ENCODE results near the gene STAB2.

The STAB2 gene

DNA sequence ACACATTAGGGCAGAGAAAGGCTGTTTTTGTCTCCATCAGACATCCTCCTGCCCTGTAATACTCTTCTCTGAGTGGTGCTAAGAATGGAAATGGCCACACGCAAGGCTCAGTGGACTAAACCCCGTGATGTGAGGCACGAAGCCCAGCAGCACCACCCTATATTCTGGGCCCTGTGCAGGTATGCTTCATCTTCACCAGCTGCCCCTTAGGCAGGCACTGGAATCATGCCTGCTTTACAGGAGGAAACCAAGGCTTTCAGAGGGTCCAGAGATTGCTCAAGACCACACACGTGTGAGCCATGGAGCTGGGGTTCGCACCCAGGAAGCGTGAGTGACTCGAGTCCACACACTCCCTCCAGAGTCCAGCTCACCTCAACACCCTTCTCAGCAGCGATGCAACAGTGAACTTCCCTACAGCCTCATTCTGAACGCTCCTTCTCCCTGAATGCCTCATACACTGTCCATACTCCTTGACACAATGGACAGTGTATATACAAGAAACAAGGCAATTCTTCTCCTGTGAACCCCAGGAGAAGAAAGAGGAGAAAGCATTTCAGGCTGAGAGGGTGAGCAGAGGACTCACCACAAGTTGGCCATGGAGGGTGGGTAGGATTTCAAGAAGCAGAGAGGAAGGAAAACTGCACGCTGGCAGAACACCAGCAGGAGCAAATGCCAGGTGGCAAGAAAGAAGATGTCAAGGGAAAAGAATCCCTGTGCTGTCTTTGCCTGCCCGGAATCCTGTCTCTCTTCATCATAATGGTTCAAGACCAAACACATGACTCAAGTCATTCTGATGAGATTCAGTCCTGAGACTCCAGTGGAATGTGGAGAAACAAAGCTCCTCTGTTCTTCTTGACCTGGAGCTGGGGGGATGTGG is 214.9 kb downstream of the STAB2 start:
- no peaks in the 10 kb centered on the region for H3K27me3 ChIP-seq (ENCODE audit: insufficient read depth, low read length)
- H3K4me1 ChIP-seq (ENCODE audit: insufficient read depth, low read length, severe bottlenecking): no peaks in the 10 kb centered on the region
- H3K9me3 ChIP-seq (ENCODE audit: low read length): no peaks in the 10 kb centered on the region
- no peaks in the 10 kb centered on the region for H3K79me2 ChIP-seq (ENCODE audit: insufficient read depth, low read length)
- H3K27ac ChIP-seq (ENCODE audit: low read depth, low read length, poor library complexity, severe bottlenecking): no peak overlapping the region
- H3K4me2 ChIP-seq (ENCODE audit: low read length): no peak overlapping the region
- no peak overlapping the region for H3K4me3 ChIP-seq (ENCODE audit: low read depth, low read length, poor library complexity, severe bottlenecking)
- H2AFZ ChIP-seq (ENCODE audit: low read length): no peak overlapping the region
- no peaks in the 10 kb centered on the region for H3K36me3 ChIP-seq (ENCODE audit: insufficient read depth, low read length)
- H3K9ac ChIP-seq (ENCODE audit: low read length): no peak overlapping the region
- TF ChIP-seq, protein P1, sequence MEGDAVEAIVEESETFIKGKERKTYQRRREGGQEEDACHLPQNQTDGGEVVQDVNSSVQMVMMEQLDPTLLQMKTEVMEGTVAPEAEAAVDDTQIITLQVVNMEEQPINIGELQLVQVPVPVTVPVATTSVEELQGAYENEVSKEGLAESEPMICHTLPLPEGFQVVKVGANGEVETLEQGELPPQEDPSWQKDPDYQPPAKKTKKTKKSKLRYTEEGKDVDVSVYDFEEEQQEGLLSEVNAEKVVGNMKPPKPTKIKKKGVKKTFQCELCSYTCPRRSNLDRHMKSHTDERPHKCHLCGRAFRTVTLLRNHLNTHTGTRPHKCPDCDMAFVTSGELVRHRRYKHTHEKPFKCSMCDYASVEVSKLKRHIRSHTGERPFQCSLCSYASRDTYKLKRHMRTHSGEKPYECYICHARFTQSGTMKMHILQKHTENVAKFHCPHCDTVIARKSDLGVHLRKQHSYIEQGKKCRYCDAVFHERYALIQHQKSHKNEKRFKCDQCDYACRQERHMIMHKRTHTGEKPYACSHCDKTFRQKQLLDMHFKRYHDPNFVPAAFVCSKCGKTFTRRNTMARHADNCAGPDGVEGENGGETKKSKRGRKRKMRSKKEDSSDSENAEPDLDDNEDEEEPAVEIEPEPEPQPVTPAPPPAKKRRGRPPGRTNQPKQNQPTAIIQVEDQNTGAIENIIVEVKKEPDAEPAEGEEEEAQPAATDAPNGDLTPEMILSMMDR (IDR thresholded peaks at IDR 0.05; ENCODE audit: low read length): no peak
- no peak for TF ChIP-seq EZH2 (IDR thresholded peaks at IDR 0.05; ENCODE audit: borderline replicate concordance, low read length)
- H3K9me2 ChIP-seq (ENCODE audit: low read depth, low read length): no peaks in the 10 kb centered on the region
- H4K20me1 ChIP-seq (ENCODE audit: insufficient read depth, low read length): no peaks in the 10 kb centered on the region
- no peaks in the 10 kb centered on the region for H3F3A ChIP-seq (ENCODE audit: insufficient read depth, low read length)

DNA sequence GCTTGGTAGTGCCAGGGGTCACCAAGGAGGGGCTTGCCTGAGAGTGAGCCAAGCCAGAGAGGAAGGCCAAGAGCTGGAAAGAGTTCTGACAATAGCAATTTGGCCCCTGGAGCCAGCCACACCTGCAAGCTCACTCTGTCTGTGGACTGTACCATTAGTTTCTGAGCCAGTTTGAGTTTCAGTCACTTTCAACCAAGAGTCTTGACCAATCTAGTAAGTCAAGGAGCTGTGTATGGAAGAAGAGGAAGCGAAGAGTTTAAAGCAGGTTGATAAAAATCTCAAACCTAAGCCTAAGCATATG is 215.5 kb downstream of the STAB2 start:
- no peaks in the 10 kb centered on the region for H4K20me1 ChIP-seq (ENCODE audit: insufficient read depth, low read length)

DNA sequence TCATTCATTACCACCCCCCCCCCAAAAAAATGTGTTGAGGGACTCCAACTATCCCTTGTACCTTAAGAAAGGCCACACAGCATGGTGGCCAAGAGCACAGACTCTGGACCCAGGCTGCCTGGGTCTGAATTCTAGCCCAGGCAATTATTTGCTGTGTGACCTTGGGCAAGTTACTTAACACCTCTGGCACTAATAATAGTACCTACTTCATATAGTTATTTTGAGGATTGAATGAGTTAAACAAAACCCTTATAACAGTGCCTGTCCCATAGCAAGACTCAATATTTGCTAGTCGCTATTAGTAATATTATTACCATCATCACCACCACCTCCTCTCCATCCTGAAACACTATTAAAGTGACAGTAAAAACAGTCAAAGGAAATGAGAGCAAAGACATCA is 216.8 kb downstream of the STAB2 start:
- H3K9me3 ChIP-seq (ENCODE audit: low read length): no peaks in the 10 kb centered on the region
- H3K27ac ChIP-seq (ENCODE audit: low read depth, low read length, poor library complexity, severe bottlenecking): no peak overlapping the region
- no peaks in the 10 kb centered on the region for H3F3A ChIP-seq (ENCODE audit: insufficient read depth, low read length)
- H3K36me3 ChIP-seq (ENCODE audit: insufficient read depth, low read length): no peaks in the 10 kb centered on the region
- H3K79me2 ChIP-seq (ENCODE audit: insufficient read depth, low read length): no peaks in the 10 kb centered on the region
- no peak overlapping the region for H3K9ac ChIP-seq (ENCODE audit: low read length)
- TF ChIP-seq EZH2 (IDR thresholded peaks at IDR 0.05; ENCODE audit: borderline replicate concordance, low read length): no peak
- TF ChIP-seq, protein P1 (IDR thresholded peaks at IDR 0.05; ENCODE audit: low read length): no peak
- H3K9me2 ChIP-seq (ENCODE audit: low read depth, low read length): no peaks in the 10 kb centered on the region
- no peaks in the 10 kb centered on the region for H4K20me1 ChIP-seq (ENCODE audit: insufficient read depth, low read length)
- H3K4me1 ChIP-seq (ENCODE audit: insufficient read depth, low read length, severe bottlenecking): no peaks in the 10 kb centered on the region
- H3K4me3 ChIP-seq (ENCODE audit: low read depth, low read length, poor library complexity, severe bottlenecking): no peak overlapping the region
- H2AFZ ChIP-seq (ENCODE audit: low read length): no peak overlapping the region
- no peak overlapping the region for H3K4me2 ChIP-seq (ENCODE audit: low read length)
- no peaks in the 10 kb centered on the region for H3K27me3 ChIP-seq (ENCODE audit: insufficient read depth, low read length)

More for the DNA sequence above, 215.5 kb downstream of the STAB2 start:
- Histone ChIP-seq H3K9me2 (ENCODE audit: low read depth, low read length) (no peaks in the 10 kb centered on the region), H3F3A (ENCODE audit: insufficient read depth, low read length) (no peaks in the 10 kb centered on the region), H3K4me2 (ENCODE audit: low read length) (no peak overlapping the region), H2AFZ (ENCODE audit: low read length) (no peak overlapping the region), H3K27ac (ENCODE audit: low read depth, low read length, poor library complexity, severe bottlenecking) (no peak overlapping the region), H3K9ac (ENCODE audit: low read length) (no peak overlapping the region), H3K9me3 (ENCODE audit: low read length) (no peaks in the 10 kb centered on the region), H3K4me3 (ENCODE audit: low read depth, low read length, poor library complexity, severe bottlenecking) (no peak overlapping the region), H3K4me1 (ENCODE audit: insufficient read depth, low read length, severe bottlenecking) (no peaks in the 10 kb centered on the region), H3K36me3 (ENCODE audit: insufficient read depth, low read length) (no peaks in the 10 kb centered on the region), H3K79me2 (ENCODE audit: insufficient read depth, low read length) (no peaks in the 10 kb centered on the region), H3K27me3 (ENCODE audit: insufficient read depth, low read length) (no peaks in the 10 kb centered on the region)
- TF ChIP-seq EZH2 (IDR thresholded peaks at IDR 0.05; ENCODE audit: borderline replicate concordance, low read length): no peak
- TF ChIP-seq, protein P1 (IDR thresholded peaks at IDR 0.05; ENCODE audit: low read length): no peak
